GM13976 (cell line): Measurements from ENCODE around the gene MVK.

Experiments
- DNase-seq: peaks from one replicate; pipeline ENCODE4 v3.0.0; 2012; ENCODE audit warnings: low spot score
- CTCF ChIP-seq: IDR thresholded peaks from 2 replicates; pipeline ENCODE4 v1.5.1; 2012; ENCODE audit warnings: borderline replicate concordance, mild to moderate bottlenecking; ENCODE audit not compliant: insufficient read depth; ENCODE audit errors: extremely low read depth, missing control alignments, control extremely low read depth
- in situ Hi-C: fragments of 300-500 bp; cut with MboI; formaldehyde crosslinking; loops from one replicate; pipeline ENCODE4 v1.12.0; 2022; ENCODE audit warnings: low sequenced_read_pairs, mixed read lengths, inconsistent platforms; ENCODE audit not compliant: unreplicated experiment

Gene MVK

GRCh38 chr12:109538191-109538863 lies 35.3 kb upstream of the MVK start:
- no peak for DNase-seq
- no peak for TF ChIP-seq CTCF
- in situ Hi-C loops = no loop called here

- no peak for DNase-seq
- in situ Hi-C loops = no loop called here
- TF ChIP-seq CTCF = no peak
Measured at GRCh38 chr12:109539508-109539907, 34.1 kb upstream of the MVK start.

- DNase-seq = no peak
- in situ Hi-C loops = no loop called here
- TF ChIP-seq CTCF = no peak
Measured at GRCh38 chr12:109540526-109541412, 32.8 kb upstream of the MVK start.

GRCh38 chr12:109541413-109541726 lies 32.2 kb upstream of the MVK start:
- no peak for TF ChIP-seq CTCF
- in situ Hi-C loops = no loop called here
- no peak for DNase-seq

- in situ Hi-C loops = no loop called here
- no peak for TF ChIP-seq CTCF
- DNase-seq = no peak
Measured at GRCh38 chr12:109542014-109542413, 31.6 kb upstream of the MVK start.

GRCh38 chr12:109542876-109543275 lies 30.7 kb upstream of the MVK start:
- in situ Hi-C loops = no loop called here
- DNase-seq = no peak
- TF ChIP-seq CTCF = no peak
